GM19438 (cell line): ENCODE data around the gene ATP11A.
"Not testable (repeated sequence)": the region's sequence is repeated elsewhere in the genome, so short reads cannot be mapped to it uniquely, and the experiment has no call there.

Experiments
- ATAC-seq: cut with Tn5 transposase; IDR thresholded peaks from one replicate; pipeline ENCODE4 v1.9.1; 2021; ENCODE audit warnings: low read depth; ENCODE audit not compliant: unreplicated experiment

ATP11A gene

GRCh38 chr13:112786810-112787209, 97.0 kb downstream of the ATP11A start:
- not testable (repeated sequence) for ATAC-seq

GRCh38 chr13:112790735-112791641, 101.2 kb downstream of the ATP11A start:
- no peak for ATAC-seq

- no peak for ATAC-seq
Measured at GRCh38 chr13:112791663-112792440, 102.0 kb downstream of the ATP11A start.

GRCh38 chr13:112792511-112792910, 102.7 kb downstream of the ATP11A start:
- ATAC-seq: no peak

- ATAC-seq: no peak
Measured at GRCh38 chr13:112793545-112794445, 104.0 kb downstream of the ATP11A start.

GRCh38 chr13:112795277-112795676, 105.4 kb downstream of the ATP11A start:
- ATAC-seq: no peak

- ATAC-seq: no peak
Measured at GRCh38 chr13:112796190-112796915, 106.5 kb downstream of the ATP11A start.

GRCh38 chr13:112799394-112799793, 109.6 kb downstream of the ATP11A start:
- no peak for ATAC-seq

GRCh38 chr13:112800057-112800456, 110.2 kb downstream of the ATP11A start:
- no peak for ATAC-seq

GRCh38 chr13:112800807-112801206, 111.0 kb downstream of the ATP11A start:
- ATAC-seq: not testable (repeated sequence)

GRCh38 chr13:112802802-112803195, 113.0 kb downstream of the ATP11A start:
- ATAC-seq: peak; percentile 52

- ATAC-seq: peak; percentile 85
Measured at GRCh38 chr13:112803422-112803821, 113.6 kb downstream of the ATP11A start.

GRCh38 chr13:112804374-112804773, 114.5 kb downstream of the ATP11A start:
- ATAC-seq: no peak

- ATAC-seq: no peak
Measured at GRCh38 chr13:112806739-112807652, 117.2 kb downstream of the ATP11A start.

GRCh38 chr13:112807653-112808376, 118.0 kb downstream of the ATP11A start:
- ATAC-seq: no peak

GRCh38 chr13:112808377-112809140, 118.7 kb downstream of the ATP11A start:
- ATAC-seq: no peak
